HG02973 (cell line): Measurements from ENCODE around the gene EIF3B.
"Not testable (repeated sequence)": the region's sequence is repeated elsewhere in the genome, so short reads cannot be mapped to it uniquely, and the experiment has no call there.

ENCODE experiments used
- ATAC-seq: cut with Tn5 transposase; IDR thresholded peaks from one replicate; pipeline ENCODE4 v1.9.1; 2021; ENCODE audit warnings: moderate library complexity; ENCODE audit not compliant: unreplicated experiment

The EIF3B gene

GRCh38 chr7:2376351-2377154 lies 21.9 kb downstream of the EIF3B start:
- ATAC-seq = no peak

DNA sequence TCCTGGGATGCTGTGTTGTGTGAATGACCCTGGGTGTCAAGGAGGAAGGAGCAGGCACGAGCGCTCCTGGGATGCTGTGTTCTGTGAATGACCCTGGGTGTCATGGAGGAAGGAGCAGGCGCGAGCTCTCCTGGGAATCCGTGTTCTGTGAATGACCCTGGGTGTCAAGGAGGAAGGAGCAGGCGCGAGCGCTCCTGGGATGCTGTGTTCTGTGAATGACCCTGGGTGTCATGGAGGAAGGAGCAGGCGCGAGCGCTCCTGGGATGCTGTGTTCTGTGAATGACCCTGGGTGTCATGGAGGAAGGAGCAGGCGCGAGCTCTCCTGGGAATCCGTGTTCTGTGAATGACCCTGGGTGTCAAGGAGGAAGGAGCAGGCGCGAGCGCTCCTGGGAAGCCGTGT lies 22.9 kb downstream of the EIF3B start:
- ATAC-seq = not testable (repeated sequence)

GRCh38 chr7:2378125-2378524 lies 23.5 kb downstream of the EIF3B start:
- not testable (repeated sequence) for ATAC-seq

GRCh38 chr7:2379161-2379560 lies 24.5 kb downstream of the EIF3B start:
- no peak for ATAC-seq

DNA sequence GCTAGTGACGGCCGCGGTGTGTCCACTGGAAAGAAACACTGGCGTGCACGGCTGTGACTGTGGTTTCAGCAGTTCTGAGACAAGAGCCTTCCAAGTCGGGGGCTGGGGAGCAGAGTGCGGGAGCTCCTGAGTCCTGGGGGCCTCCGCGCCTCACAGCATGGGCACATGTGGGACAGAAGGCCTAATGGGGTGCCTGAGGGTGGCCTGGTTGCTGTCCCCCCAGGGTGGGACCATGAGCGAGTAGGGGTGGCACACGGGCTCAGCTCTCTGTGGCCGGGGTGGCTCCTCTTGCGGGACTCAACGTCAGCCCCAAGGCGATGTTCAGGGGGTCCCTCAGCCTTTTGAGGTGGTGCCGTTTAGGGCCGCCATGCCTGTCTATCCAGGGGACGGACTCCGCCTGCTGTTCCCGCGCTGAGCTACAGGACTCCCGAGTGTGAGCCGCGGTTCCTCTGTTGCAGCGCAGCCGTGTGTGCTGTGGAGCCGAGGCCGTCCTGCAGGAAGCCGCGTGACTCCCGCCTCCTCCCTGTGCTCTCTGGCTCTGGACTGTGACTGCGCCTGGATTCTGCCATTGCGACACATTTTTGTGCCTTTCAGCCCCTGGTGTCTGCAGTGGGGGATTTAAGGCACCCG lies 25.3 kb downstream of the EIF3B start:
- ATAC-seq = no peak

DNA sequence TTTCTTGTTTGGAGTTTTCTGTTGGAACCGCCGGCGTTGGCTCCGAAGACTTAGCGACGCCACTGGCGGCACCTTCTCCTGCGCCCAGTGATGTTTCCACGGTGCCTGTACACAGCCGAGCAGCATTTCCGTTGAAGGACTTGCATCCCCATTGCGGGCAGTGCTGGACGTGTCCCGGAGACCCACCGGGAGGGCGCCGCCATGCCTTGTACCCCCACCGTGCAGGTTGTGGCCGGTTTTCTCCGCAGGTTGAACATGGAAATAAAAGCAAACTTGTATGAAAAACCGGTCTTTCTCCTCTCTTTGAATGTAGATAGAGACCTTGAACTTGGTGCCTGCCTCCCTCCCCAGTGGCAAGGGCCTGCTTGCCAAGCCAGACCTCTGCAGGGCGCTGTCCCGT lies 25.8 kb downstream of the EIF3B start:
- ATAC-seq = no peak

- ATAC-seq = no peak
Measured at GRCh38 chr7:2381227-2381626, 26.6 kb downstream of the EIF3B start.

GRCh38 chr7:2381881-2382509 lies 27.4 kb downstream of the EIF3B start:
- no peak for ATAC-seq

GRCh38 chr7:2383543-2384274 lies 29.1 kb downstream of the EIF3B start:
- no peak for ATAC-seq

- ATAC-seq = no peak
Measured at GRCh38 chr7:2384354-2385243, 30.0 kb downstream of the EIF3B start.

GRCh38 chr7:2386122-2386521 lies 31.5 kb downstream of the EIF3B start:
- not testable (repeated sequence) for ATAC-seq

DNA sequence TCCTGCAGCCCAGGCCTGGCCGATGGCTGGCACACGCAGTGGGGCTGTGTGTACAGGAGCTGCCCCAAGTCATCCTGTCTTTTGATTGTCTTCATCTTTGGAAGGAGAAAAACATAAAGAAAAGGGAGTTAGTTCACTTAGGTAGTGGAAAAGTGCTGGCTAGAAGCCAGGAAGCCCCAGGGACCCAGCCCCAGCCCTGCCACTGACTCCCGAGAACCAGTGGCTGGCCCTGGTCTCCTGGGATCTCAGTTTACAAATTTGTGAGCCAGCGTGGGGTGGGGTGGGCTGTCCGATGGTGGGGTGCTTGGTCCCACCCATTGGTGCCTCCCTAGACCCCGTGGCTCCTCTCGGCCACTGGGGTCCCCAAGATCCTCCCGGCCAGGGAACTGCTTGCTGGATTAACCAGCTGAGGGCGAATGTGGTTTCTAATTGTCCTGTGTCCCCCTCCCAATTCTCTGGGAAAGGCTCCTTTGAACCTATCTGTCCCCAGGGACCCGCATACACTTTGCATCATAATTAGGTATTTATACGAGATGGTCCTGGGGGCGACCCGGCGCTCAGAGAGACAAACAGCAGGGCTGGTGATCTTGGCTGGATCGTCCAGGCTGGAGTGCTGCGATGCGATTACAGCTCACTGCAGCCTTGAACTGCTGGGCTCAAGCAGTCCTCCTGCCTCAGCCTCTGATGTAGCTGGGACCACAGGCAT lies 32.5 kb downstream of the EIF3B start:
- no peak for ATAC-seq

- no peak for ATAC-seq
Measured at GRCh38 chr7:2387897-2388636, 33.4 kb downstream of the EIF3B start.

DNA sequence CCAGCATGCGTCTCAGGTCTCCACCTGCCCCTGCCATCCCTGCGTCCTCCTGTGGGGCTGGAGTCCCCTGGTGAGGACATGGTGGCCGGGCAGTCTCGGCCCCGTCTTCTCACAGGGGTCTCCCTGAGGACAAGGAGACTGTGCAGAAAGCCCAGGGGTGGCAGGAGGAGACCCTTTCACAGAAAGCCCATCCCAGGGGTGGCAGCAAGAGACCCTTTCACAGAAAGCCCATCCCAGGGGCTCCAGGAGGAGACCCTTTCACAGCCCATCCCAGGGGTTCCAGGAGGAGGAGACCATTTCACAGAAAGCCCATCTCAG lies 34.0 kb downstream of the EIF3B start:
- no peak for ATAC-seq

DNA sequence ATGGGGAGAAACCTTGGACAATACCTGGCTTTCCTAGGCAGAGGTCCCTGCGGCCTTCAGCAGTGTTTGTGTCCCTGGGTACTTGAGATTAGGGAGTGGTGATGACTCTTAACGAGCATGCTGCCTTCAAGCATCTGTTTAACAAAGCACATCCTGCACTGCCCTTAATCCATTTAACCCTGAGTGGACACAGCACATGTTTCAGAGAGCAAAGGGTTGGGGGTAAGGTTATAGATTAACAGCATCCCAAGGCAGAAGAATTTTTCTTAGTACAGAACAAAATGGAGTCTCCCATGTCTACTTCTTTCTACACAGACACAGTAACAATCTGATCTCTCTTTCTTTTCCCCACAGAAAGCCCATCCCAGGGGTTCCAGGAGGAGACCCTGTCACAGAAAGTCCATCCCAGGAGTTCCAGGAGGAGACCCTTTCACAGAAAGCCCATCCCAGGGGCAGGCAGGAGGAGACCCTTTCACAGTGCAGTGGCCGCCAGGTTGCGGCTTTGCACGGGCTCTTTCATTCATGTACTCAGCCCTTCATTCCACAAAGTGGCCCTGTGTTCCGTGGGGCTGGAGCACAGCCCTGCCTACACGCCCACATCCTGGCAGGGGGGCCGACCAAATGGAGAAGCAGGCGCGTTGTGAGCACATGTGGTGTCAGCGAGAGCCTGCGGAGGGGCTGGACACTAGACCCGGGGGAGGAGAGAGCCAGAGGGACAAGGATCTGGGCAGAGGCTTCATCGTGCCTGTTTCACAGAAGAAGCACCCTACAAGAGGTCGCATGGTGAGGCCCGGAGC lies 35.6 kb downstream of the EIF3B start:
- ATAC-seq = not testable (repeated sequence)

DNA sequence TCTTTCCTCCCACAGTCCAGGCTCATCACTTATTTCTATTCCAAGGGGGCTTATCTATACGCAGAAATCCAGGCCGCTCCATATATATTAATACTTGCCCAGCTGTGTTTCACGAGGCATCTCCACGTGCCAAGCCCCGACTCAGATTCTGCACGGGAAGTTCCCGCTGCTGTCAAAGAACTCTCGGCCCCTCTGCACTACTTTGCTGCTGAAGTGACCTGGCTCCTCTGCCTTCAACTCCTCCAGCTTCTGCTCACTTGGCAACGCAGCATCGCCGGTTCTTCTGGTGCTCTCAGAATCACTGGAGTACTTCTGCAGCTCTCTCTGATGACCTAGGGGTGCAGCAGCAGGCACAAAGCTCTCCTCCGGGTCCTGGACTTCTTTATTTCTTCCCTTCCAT lies 39.1 kb downstream of the EIF3B start:
- no peak for ATAC-seq

DNA sequence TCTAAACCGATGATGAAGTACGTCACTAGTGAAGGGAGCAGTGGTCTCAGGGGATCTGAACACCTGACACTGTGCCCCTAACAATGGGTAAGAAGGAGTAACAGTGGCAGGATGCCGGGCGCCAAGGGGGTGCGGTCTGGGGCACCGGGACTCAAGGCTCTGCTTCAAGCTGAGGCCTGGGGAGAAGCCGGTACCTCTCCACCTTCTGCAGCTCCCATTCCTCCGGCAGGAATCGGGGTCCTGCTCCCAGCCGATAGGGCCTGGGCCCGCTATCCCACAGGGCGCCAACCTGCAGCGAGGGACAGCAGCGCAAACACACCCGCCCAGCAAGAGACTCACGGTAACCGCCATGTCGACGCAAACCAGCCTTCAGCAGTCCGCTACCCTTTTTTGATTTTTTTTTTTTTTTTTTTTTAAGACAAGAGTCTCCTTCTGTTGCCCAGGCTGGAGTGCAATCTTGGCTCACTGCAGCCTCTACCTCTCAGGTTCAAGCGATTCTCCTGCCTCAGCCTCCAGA lies 40.0 kb downstream of the EIF3B start:
- no peak for ATAC-seq

GRCh38 chr7:2398506-2398905 lies 43.9 kb downstream of the EIF3B start:
- no peak for ATAC-seq
